Skeletal muscle tissue (tissue), 4 donors: ENCODE data around the gene AEBP2. TPM values are rescaled to one million over a fixed set of nuclear protein-coding genes. Genes with fewer than 3 reads are reported as not detected.

Source experiments
- H3K27ac ChIP-seq: one replicate; pipeline ENCODE4 v1.7.0; 2013; ENCODE audit warnings: mild to moderate bottlenecking, low read depth, low read length, inconsistent platforms
- H3K27me3 ChIP-seq, 3 donors: one replicate each; pipeline ENCODE4 v1.7.0; 2013; ENCODE audit warnings: low read length in 3 of 3; ENCODE audit not compliant: control insufficient read depth in 3 of 3, insufficient read depth in 3 of 3
- H3K36me3 ChIP-seq, 3 donors: one replicate each; pipeline ENCODE4 v1.7.0; 2013; ENCODE audit warnings: low read length in 3 of 3; ENCODE audit not compliant: control insufficient read depth in 3 of 3, insufficient read depth in 3 of 3
- H3K4me1 ChIP-seq, 3 donors: one replicate each; pipeline ENCODE4 v1.7.0; 2013; ENCODE audit warnings: low read length in 3 of 3, mild to moderate bottlenecking in 3 of 3; ENCODE audit not compliant: control insufficient read depth in 3 of 3, insufficient read depth in 3 of 3
- H3K4me3 ChIP-seq, 3 donors: one replicate each; pipeline ENCODE4 v1.7.0; 2013; ENCODE audit warnings: low read length in 3 of 3
- H3K9ac ChIP-seq, 3 donors: one replicate each; pipeline ENCODE4 v1.7.0; 2013; ENCODE audit warnings: low read length in 3 of 3, mild to moderate bottlenecking in 3 of 3, moderate library complexity in 2 of 3, low read depth in 1 of 3
- H3K9me3 ChIP-seq, 3 donors: one replicate each; pipeline ENCODE4 v1.7.0; 2013; ENCODE audit warnings: low read length in 3 of 3; ENCODE audit not compliant: control insufficient read depth in 3 of 3
- total RNA-seq: library from RNA; depleted of rRNA; stranded (reverse); fragments of >200 nt; gene quantifications from one replicate; pipeline ENCODE4 v1.2.3, GENCODE V29; 2014
- donor health status: Osteomylitis.

AEBP2 gene
- total RNA-seq, 1 donor from 2014 or later, result 39.7 TPM

DNA sequence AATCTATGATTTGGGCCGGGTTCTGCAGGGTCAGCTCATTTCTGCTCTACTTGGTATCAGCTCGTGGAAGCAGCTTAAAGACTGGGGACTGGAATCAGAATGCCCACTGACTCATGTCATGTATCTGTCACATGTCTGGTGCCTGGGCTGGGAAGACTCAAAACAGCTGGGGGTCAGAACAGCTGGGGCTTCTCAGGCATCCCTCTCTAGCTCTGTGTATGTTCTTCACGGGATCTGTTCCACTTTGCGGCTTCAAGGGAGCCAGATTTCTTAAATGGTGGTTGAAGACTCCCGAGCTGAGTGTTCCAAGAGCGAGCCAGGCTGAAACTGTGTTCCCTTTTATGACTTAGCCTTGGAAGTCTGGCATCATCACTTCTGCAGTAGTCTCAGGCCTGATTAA is 11.9 kb downstream of the AEBP2 start:
- Histone ChIP-seq H3K4me3 (no peak overlapping the region), H3K9me3 (no peaks in the 10 kb centered on the region), H3K27me3 (no peaks in the 10 kb centered on the region), H3K4me1 (peaks cover 0 to 9% (median 5%) of the 10 kb centered on the region in 3 donors), H3K36me3 (no peaks in the 10 kb centered on the region), H3K9ac (no peak overlapping the region), H3K27ac (no peak overlapping the region)

DNA sequence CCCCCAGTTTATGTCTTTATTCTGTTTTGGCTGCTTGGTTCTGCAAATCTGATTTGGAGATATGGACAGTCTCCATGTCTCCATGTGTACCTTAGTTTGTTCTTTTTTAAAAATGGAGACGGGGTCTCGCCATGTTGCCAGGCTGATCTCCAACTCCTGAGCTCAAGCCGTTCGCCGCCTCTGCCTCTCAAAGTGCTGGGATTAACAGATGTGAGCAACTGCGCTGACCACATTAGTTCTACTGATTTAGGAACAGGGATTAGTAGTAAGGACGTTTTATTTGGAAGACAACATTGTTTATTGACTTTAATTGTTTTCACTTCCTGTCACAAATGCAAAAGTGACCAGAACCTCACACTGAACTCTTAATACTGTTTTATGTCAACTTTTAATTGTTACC is 14.7 kb downstream of the AEBP2 start:
- no peak overlapping the region for H3K4me3 ChIP-seq
- no peak overlapping the region for H3K9ac ChIP-seq
- H3K27me3 ChIP-seq, result no peaks in the 10 kb centered on the region
- H3K9me3 ChIP-seq, result no peaks in the 10 kb centered on the region
- H3K27ac ChIP-seq, result no peak overlapping the region
- peaks cover 6 to 14% (median 9%) of the 10 kb centered on the region in 3 donors for H3K4me1 ChIP-seq
- H3K36me3 ChIP-seq, result no peaks in the 10 kb centered on the region

DNA sequence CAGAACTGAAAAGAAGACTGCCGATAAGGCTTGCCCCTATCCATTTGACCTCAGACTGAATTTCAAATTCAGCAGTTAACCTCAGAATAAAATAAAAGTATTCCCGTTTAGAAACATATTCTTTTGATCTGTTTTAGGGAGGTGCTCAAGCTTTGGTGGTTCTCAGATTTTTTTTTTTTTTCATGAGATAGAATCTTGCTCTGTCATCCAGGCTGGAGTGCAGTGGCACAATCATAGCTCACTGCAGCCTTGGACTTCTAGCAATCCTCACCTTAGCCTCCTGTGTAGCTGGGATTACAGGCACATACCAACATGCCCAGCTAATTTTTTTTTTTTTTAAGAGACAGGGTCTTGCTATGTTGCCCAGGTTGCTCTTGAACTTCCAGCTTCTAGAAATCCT is 15.5 kb downstream of the AEBP2 start:
- Histone ChIP-seq H3K36me3 (no peaks in the 10 kb centered on the region), H3K27ac (no peak overlapping the region), H3K4me1 (peaks cover 6 to 14% (median 9%) of the 10 kb centered on the region in 3 donors), H3K27me3 (no peaks in the 10 kb centered on the region), H3K9me3 (no peaks in the 10 kb centered on the region), H3K9ac (no peak overlapping the region), H3K4me3 (no peak overlapping the region)

DNA sequence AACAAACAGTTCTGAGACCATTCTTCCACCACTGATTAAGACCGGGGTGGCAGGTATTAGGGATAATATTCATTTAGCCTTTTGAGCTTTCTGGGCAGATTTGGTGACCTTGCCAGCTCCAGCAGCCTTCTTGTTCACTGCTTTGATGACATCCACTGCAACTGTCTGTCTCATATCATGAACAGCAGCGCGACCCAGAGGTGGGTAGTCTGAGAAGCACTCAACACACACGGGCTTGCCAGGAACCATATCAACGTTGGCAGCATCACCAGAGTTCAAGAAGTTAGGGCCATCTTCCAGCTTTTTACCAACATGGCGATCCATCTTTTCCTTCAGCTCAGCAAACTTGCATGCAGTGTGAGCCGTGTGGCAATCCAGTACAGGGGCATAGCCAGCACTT is 16.9 kb downstream of the AEBP2 start:
- Histone ChIP-seq H3K27me3 (no peaks in the 10 kb centered on the region), H3K9ac (no peak overlapping the region), H3K9me3 (no peaks in the 10 kb centered on the region), H3K27ac (no peak overlapping the region), H3K36me3 (no peaks in the 10 kb centered on the region), H3K4me3 (no peak overlapping the region), H3K4me1 (peaks cover 5 to 7% (median 6%) of the 10 kb centered on the region in 3 donors)

DNA sequence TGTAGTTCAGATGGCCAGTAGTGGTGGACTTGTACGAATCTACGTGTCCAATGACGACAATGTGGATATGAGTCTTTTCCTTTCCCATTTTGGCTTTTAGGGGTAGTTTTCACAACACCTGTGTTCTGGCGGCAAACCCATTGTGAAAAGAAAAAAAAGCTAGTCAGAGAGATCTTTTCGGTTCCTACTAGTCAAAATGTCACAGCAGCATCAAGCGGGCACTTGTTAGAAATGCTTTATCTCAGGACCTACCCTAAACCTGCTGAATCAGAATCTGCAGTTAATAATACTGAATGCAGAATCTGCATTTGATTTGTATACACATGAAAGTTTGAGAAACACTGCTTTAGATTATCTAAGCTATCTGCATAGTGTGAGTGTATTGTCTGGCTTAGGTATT is 18.3 kb downstream of the AEBP2 start:
- Histone ChIP-seq H3K36me3 (no peaks in the 10 kb centered on the region), H3K27me3 (no peaks in the 10 kb centered on the region), H3K9ac (no peak overlapping the region), H3K4me3 (no peak overlapping the region), H3K27ac (no peak overlapping the region), H3K9me3 (no peaks in the 10 kb centered on the region), H3K4me1 (peaks cover 4 to 6% (median 4%) of the 10 kb centered on the region in 3 donors)

DNA sequence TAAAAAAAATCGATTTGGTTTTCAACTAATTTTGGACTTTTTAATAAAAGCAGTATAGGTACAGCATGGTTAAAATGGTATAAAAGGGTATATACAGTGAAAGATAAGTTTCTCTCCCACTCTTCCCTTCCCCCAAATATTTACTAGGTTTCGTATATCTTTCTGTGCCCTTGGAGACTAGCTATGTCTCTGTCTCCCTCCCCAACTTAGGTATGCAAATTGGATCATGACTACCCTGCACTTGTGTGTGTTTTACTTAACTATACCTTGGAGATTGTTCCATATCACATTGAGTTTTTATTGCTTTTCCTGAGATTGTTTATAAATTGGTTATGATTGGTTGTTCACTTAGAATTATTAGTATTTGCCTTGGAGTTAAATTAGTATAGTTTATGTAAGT is 19.4 kb downstream of the AEBP2 start:
- Histone ChIP-seq H3K27me3 (no peaks in the 10 kb centered on the region), H3K27ac (no peak overlapping the region), H3K9ac (no peak overlapping the region), H3K36me3 (no peaks in the 10 kb centered on the region), H3K9me3 (no peaks in the 10 kb centered on the region), H3K4me1 (peaks cover 4 to 6% (median 4%) of the 10 kb centered on the region in 3 donors), H3K4me3 (no peak overlapping the region)

DNA sequence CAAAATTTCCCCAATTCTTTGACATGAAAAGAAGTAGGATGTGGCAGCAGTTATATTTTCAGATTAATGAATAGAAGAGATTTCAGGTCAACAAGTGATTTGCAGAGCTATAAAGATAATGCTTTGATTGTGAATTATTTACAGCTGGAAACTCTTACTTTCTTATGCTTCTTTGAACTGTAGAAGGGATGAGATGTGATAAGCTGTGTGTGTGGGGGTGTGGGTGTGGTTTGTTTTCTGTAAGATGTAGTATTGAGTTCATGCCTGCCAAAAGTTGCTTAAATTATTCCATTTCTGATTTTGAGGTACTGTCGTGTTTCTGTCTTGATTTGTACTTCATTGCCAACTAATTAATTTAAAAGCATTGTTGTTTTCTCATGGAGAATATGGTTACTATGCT is 22.7 kb downstream of the AEBP2 start:
- Histone ChIP-seq H3K4me3 (no peak overlapping the region), H3K9me3 (no peaks in the 10 kb centered on the region), H3K27me3 (no peaks in the 10 kb centered on the region), H3K4me1 (peaks cover 2 to 3% (median 3%) of the 10 kb centered on the region in 3 donors), H3K9ac (no peak overlapping the region), H3K27ac (no peak overlapping the region), H3K36me3 (peaks cover 0 to 2% (median 0%) of the 10 kb centered on the region in 3 donors)

DNA sequence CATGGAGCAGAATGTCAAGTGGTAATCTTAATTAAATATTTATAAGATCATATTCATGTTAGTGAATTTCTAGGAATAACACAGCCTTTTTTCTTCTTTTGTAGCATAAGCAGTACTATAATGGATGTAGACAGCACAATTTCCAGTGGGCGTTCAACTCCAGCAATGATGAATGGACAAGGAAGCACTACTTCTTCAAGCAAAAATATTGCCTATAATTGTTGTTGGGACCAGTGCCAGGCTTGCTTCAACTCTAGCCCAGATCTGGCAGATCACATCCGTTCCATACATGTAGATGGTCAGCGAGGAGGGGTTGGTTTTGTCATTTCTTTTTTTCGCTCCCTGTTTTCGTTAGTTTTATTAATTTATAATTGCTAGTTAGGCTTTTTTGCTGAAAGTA is 23.1 kb downstream of the AEBP2 start:
- H3K4me1 ChIP-seq, result no peaks in the 10 kb centered on the region
- H3K27ac ChIP-seq, result no peak overlapping the region
- H3K9ac ChIP-seq, result no peak overlapping the region
- no peaks in the 10 kb centered on the region for H3K27me3 ChIP-seq
- peaks cover 0 to 2% (median 0%) of the 10 kb centered on the region in 3 donors for H3K36me3 ChIP-seq
- no peak overlapping the region for H3K4me3 ChIP-seq
- no peaks in the 10 kb centered on the region for H3K9me3 ChIP-seq

DNA sequence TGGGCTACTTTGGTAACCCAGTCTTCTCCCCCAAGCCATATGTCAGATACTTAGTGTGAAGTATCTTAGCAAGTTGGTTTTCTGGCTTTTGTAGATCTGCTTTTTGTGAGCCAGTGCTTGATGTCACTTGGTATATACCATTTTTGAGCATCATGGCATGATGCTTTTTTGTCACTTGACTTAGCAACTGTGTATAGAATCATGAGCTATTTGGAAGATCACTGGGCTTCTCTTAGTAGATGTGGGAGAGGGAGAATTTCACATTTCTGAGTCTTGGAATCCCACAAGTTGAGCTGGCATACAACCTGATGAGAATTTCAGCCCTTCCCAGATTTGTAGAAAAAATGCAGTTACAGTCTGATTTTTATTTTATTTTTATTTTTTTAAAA is 24.9 kb downstream of the AEBP2 start:
- Histone ChIP-seq H3K4me1 (no peaks in the 10 kb centered on the region), H3K9ac (no peak overlapping the region), H3K27me3 (no peaks in the 10 kb centered on the region), H3K4me3 (no peak overlapping the region), H3K27ac (no peak overlapping the region), H3K9me3 (no peaks in the 10 kb centered on the region), H3K36me3 (peaks cover 0 to 4% (median 0%) of the 10 kb centered on the region in 3 donors)

DNA sequence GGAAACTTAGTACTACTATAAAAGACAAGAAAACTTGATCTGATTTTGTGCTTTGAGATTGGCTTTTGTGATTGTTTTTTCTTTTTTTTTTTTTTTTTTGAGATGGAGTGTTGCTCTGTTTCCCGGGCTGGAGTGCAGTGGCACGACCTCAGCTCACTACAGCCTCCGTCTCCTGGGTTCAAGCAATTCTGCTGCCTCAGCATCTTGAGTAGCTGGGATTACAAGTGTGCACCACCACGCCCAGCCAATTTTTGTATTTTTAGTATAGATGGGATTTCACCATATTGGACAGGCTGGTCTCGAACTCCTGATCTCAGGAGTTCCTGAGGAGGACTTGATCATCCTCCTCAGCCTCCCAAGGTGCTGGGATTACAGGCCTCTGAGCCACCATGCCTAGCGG is 26.4 kb downstream of the AEBP2 start:
- Histone ChIP-seq H3K27me3 (no peaks in the 10 kb centered on the region), H3K27ac (no peak overlapping the region), H3K4me3 (no peak overlapping the region), H3K4me1 (no peaks in the 10 kb centered on the region), H3K36me3 (peaks cover 0 to 4% (median 0%) of the 10 kb centered on the region in 3 donors), H3K9me3 (no peaks in the 10 kb centered on the region), H3K9ac (no peak overlapping the region)

DNA sequence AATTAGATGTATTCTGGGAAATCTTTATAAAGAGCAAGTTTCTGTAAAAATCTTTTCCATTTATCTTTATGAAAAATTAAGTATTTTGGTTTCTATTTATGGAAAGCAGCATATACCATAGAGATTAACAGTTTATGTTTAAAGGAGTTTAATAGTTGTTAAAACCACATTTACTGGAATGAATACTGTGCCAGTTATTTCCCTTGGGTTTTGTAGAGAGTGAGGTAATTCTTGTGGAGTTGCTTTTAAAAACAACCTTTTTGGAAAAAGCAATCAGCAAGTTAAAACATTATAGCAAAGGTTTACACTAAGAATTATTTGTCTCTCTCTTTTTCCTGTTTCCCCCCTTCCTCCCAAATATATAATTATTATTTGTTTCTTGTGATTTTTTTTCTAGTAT is 34.9 kb downstream of the AEBP2 start:
- H3K36me3 ChIP-seq, result peaks cover 0 to 12% (median 12%) of the 10 kb centered on the region in 3 donors
- no peak overlapping the region for H3K27ac ChIP-seq
- no peaks in the 10 kb centered on the region for H3K9me3 ChIP-seq
- no peaks in the 10 kb centered on the region for H3K27me3 ChIP-seq
- H3K4me1 ChIP-seq, result no peaks in the 10 kb centered on the region
- H3K4me3 ChIP-seq, result no peak overlapping the region
- no peak overlapping the region for H3K9ac ChIP-seq
